AG04450 (cell line): Measurements from ENCODE around the gene KEL. TPM values are rescaled to one million over a fixed set of nuclear protein-coding genes. Genes with fewer than 3 reads are reported as not detected.

ENCODE experiments used
- CTCF ChIA-PET: fragments of 300-600, 350-600 bp; formaldehyde crosslinking; extraction: SDS; loops from one replicate; lab custom pipeline; 2022; ENCODE audit warnings: antibody characterized with exemption, inconsistent platforms; lab: Charles Lee
- POLR2A ChIA-PET: fragments of 350-600 bp; formaldehyde crosslinking; extraction: SDS; loops from one replicate; lab custom pipeline; 2021; ENCODE audit warnings: antibody characterized with exemption, inconsistent platforms; lab: Yijun Ruan, JAX
- DNase-seq: peaks from one replicate; pipeline ENCODE4 v3.0.0-alpha.2; 2011; ENCODE audit warnings: low read depth, low spot score
- H3K27ac ChIP-seq: one replicate; pipeline ENCODE4 v1.5.1; 2012; ENCODE audit warnings: low read depth, low read length, control low read depth
- H3K27me3 ChIP-seq: one replicate; pipeline ENCODE4 v1.6.0; 2012; ENCODE audit warnings: low read length; ENCODE audit not compliant: control insufficient read depth, insufficient read depth
- H3K4me3 ChIP-seq: 2 replicates; pipeline ENCODE4 v1.5.1; 2011; ENCODE audit warnings: mild to moderate bottlenecking, low read depth, low read length, control low read depth
- H3K9me3 ChIP-seq: 2 replicates; pipeline ENCODE4 v1.5.1; 2012; ENCODE audit warnings: low read length; ENCODE audit not compliant: control insufficient read depth, insufficient read depth
- polyA plus RNA-seq: library from polyadenylated mRNA; depleted of rRNA; stranded (reverse); fragments of >200 nt; gene quantifications from 2 replicates; pipeline ENCODE4 v1.2.3, GENCODE V29; 2011
- TF ChIP-seq, protein P1 (sequence below): IDR thresholded peaks from 2 replicates; pipeline ENCODE4 v1.5.1; 2011; ENCODE audit warnings: low read depth, low read length, control low read depth, inconsistent platforms

The KEL gene
- polyA plus RNA-seq, 1 experiment, result 0.09 TPM

GRCh38 chr7:142925413-142925812, 36.8 kb downstream of the KEL start:
- Histone ChIP-seq H3K27me3 (no peaks in the 10 kb centered on the region), H3K9me3 (peaks cover 22% of the 10 kb centered on the region), H3K27ac (no peak overlapping the region), H3K4me3 (no peak overlapping the region)
- ChIA-PET POLR2A (no interaction called here), CTCF (no interaction called here)
- TF ChIP-seq, protein P1, sequence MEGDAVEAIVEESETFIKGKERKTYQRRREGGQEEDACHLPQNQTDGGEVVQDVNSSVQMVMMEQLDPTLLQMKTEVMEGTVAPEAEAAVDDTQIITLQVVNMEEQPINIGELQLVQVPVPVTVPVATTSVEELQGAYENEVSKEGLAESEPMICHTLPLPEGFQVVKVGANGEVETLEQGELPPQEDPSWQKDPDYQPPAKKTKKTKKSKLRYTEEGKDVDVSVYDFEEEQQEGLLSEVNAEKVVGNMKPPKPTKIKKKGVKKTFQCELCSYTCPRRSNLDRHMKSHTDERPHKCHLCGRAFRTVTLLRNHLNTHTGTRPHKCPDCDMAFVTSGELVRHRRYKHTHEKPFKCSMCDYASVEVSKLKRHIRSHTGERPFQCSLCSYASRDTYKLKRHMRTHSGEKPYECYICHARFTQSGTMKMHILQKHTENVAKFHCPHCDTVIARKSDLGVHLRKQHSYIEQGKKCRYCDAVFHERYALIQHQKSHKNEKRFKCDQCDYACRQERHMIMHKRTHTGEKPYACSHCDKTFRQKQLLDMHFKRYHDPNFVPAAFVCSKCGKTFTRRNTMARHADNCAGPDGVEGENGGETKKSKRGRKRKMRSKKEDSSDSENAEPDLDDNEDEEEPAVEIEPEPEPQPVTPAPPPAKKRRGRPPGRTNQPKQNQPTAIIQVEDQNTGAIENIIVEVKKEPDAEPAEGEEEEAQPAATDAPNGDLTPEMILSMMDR, result no peak
- no peak for DNase-seq

- H3K27ac ChIP-seq, result no peak overlapping the region
- H3K9me3 ChIP-seq, result peaks cover 4% of the 10 kb centered on the region; the same call in 1 of the 2 replicates
- CTCF ChIA-PET, result no interaction called here
- DNase-seq, result no peak
- H3K27me3 ChIP-seq, result no peaks in the 10 kb centered on the region
- no peak overlapping the region for H3K4me3 ChIP-seq
- TF ChIP-seq, protein P1, result no peak
- POLR2A ChIA-PET, result no interaction called here
Observed at GRCh38 chr7:142923391-142923790, 38.8 kb downstream of the KEL start.

- TF ChIP-seq, protein P1, result no peak
- ChIA-PET CTCF (no interaction called here), POLR2A (no interaction called here)
- H3K9me3 ChIP-seq, result no peaks in the 10 kb centered on the region; the same call in 1 of the 2 replicates
- H3K4me3 ChIP-seq, result no peak overlapping the region
- no peaks in the 10 kb centered on the region for H3K27me3 ChIP-seq
- no peak overlapping the region for H3K27ac ChIP-seq
- DNase-seq, result no peak
Observed at GRCh38 chr7:142919656-142920055, 42.5 kb downstream of the KEL start.

DNA sequence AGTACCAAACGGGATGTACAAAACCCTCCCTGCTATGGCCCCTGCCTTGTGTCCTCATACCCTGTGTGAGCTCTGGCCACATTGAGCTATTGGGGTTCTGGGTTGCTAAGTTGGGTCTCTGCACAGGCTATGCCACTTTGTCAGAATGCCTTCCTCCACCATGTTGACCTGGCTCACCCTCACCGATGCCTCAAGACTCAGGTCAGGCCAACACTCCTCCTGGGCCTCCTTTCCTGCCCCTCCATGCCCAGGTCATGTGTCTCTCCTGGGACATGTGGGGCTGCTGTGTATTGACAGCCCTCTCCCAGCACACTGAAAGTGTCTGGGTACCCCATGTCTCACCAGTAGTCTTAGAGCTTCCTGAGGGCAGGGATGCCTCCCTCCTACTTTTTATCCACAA, 43.3 kb downstream of the KEL start:
- Histone ChIP-seq H3K27ac (no peak overlapping the region), H3K4me3 (no peak overlapping the region), H3K9me3 (no peaks in the 10 kb centered on the region; the same call in 1 of the 2 replicates), H3K27me3 (no peaks in the 10 kb centered on the region)
- POLR2A ChIA-PET, result no interaction called here
- CTCF ChIA-PET, result no interaction called here
- DNase-seq, result no peak
- TF ChIP-seq, protein P1, result no peak

DNA sequence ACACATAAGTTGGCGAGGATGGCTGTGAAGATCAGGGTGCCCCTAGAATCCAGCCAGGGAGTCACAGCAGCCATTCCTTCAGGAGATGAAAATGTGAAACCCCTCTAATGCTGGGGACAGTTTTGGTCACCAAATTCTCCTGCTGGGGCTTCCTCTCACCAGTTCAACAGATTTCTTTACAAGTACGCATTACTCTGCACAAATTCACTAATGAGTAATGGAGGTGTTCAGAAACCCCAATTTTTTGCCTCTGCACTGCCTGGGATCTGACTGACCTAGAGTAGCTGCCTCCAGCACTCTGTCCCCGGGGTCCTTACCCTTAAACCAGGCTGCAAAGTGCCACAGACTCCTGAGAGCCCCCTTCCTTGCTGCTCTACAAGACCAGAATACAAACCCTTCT, 44.7 kb downstream of the KEL start:
- POLR2A ChIA-PET, result no interaction called here
- Histone ChIP-seq H3K27ac (no peak overlapping the region), H3K27me3 (no peaks in the 10 kb centered on the region), H3K9me3 (peaks cover under 1% of the 10 kb centered on the region; the same call in 1 of the 2 replicates), H3K4me3 (no peak overlapping the region)
- TF ChIP-seq, protein P1, result no peak
- CTCF ChIA-PET, result no interaction called here
- DNase-seq, result no peak
